ENCODE measurements around the gene STAC3. TPM values are rescaled to one million over a fixed set of nuclear protein-coding genes. Genes with fewer than 3 reads are reported as not detected.

The STAC3 gene
- total RNA-seq, 1 experiment from 2014 or later, result 2.8 TPM

- Histone ChIP-seq H3K4ac (ENCODE audit: low read depth, low read length) (no peak overlapping the region), H3K23ac (ENCODE audit: insufficient read length, low read depth, low read length) (no peak overlapping the region), H4K20me1 (ENCODE audit: control insufficient read depth, insufficient read depth, insufficient read length) (peaks cover 3% of the 10 kb centered on the region), H3K9me3 (ENCODE audit: control insufficient read depth, low read depth, low read length) (no peaks in the 10 kb centered on the region), H4K5ac (ENCODE audit: insufficient read length, low read depth, low read length) (no peak overlapping the region), H2BK20ac (ENCODE audit: low read depth, low read length, poor library complexity, severe bottlenecking) (no peak overlapping the region), H3K27me3 (ENCODE audit: insufficient read depth, low read length) (peaks cover 56% of the 10 kb centered on the region), H2AFZ (ENCODE audit: low read length) (no peak overlapping the region), H3K79me1 (ENCODE audit: insufficient read depth, low read depth, low read length, poor library complexity, severe bottlenecking) (no peaks in the 10 kb centered on the region), H3K79me2 (ENCODE audit: insufficient read depth, low read length) (no peaks in the 10 kb centered on the region), H3K4me1 (ENCODE audit: insufficient read depth, low read length) (0 out of 2 replicates have a peak, but pooled peaks cover 4% of the 10 kb centered on the region), H3K4me2 (ENCODE audit: insufficient read depth, insufficient read length, low read length) (peak overlapping the region; percentile 82), H3K23me2 (ENCODE audit: insufficient read length, low read depth, low read length, poor library complexity, severe bottlenecking) (peaks cover 29% of the 10 kb centered on the region), H3K14ac (ENCODE audit: insufficient read depth, low read length) (peak overlapping the region; percentile 87; the same call in 1 of the 2 replicates), H4K8ac (replicated peaks; ENCODE audit: insufficient read length, low read depth, low read length) (no peak overlapping the region), H2BK5ac (ENCODE audit: insufficient read length, low read length) (no peak overlapping the region), H2BK15ac (ENCODE audit: low read depth, low read length) (no peak overlapping the region), H2BK12ac (ENCODE audit: insufficient read length, low read depth, low read length) (no peak overlapping the region), H3K56ac (ENCODE audit: insufficient read length, low read depth, low read length) (no peak overlapping the region), H3K9ac (ENCODE audit: extremely low read depth, insufficient read length, low read length) (peak overlapping the region; percentile 25), H2BK120ac (ENCODE audit: low read depth, low read length, poor library complexity, severe bottlenecking) (no peak overlapping the region), H3K18ac (ENCODE audit: insufficient read length, low read depth, low read length) (no peak overlapping the region), H4K91ac (ENCODE audit: insufficient read length, low read depth, low read length) (no peak overlapping the region), H2AK5ac (ENCODE audit: insufficient read length, low read length) (no peak overlapping the region), H3K27ac (ENCODE audit: insufficient read length, low read depth, low read length) (no peak overlapping the region), H3T11ph (ENCODE audit: low read length) (no peak overlapping the region)
- WGBS (ENCODE audit: extremely low coverage, insufficient read length, low lambda C conversion rate), result no CpG with 5 or more reads among the region's 72 CpGs
- H3K27ac Mint-ChIP-seq, result peak overlapping the region in 1 of 3 experiments; percentile 78; a peak in 2 of 7 replicates
- TF ChIP-seq, protein P1, sequence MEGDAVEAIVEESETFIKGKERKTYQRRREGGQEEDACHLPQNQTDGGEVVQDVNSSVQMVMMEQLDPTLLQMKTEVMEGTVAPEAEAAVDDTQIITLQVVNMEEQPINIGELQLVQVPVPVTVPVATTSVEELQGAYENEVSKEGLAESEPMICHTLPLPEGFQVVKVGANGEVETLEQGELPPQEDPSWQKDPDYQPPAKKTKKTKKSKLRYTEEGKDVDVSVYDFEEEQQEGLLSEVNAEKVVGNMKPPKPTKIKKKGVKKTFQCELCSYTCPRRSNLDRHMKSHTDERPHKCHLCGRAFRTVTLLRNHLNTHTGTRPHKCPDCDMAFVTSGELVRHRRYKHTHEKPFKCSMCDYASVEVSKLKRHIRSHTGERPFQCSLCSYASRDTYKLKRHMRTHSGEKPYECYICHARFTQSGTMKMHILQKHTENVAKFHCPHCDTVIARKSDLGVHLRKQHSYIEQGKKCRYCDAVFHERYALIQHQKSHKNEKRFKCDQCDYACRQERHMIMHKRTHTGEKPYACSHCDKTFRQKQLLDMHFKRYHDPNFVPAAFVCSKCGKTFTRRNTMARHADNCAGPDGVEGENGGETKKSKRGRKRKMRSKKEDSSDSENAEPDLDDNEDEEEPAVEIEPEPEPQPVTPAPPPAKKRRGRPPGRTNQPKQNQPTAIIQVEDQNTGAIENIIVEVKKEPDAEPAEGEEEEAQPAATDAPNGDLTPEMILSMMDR (conservative IDR thresholded peaks at IDR 0.05), result no peak
- peak overlapping the region; percentile 72 to 84 for H3K4me3 Mint-ChIP-seq
- no peaks in the 10 kb centered on the region for H3K9me3 Mint-ChIP-seq
- H3K27me3 Mint-ChIP-seq (ENCODE audit: low read depth), result peaks cover 92% of the 10 kb centered on the region
- DNase-seq, result peak; percentile 64
- H3K4me1 Mint-ChIP-seq, result peaks cover 61 to 75% of the 10 kb centered on the region in 2 experiments
- H3K36me3 Mint-ChIP-seq (ENCODE audit: insufficient read depth in 1 of 3, low read depth in 3 of 3), result peaks cover 0 to 2% (median 0%) of the 10 kb centered on the region in 3 experiments; a peak in 4 of 7 replicates
These were observed 10.7 kb downstream of the STAC3 start for GRCh38 chr12:57240066-57240921.

Measured in H9 (cell line).